Ecto neural progenitor cell (in vitro differentiated cells): ENCODE results near the gene TMCO2.
"Not testable (repeated sequence)": the region's sequence is repeated elsewhere in the genome, so short reads cannot be mapped to it uniquely, and the experiment has no call there.

Experiments
- DNase-seq: peaks from one replicate; pipeline ENCODE4 v3.0.0-alpha.2; 2018; ENCODE audit warnings: low spot score

TMCO2 gene

DNA sequence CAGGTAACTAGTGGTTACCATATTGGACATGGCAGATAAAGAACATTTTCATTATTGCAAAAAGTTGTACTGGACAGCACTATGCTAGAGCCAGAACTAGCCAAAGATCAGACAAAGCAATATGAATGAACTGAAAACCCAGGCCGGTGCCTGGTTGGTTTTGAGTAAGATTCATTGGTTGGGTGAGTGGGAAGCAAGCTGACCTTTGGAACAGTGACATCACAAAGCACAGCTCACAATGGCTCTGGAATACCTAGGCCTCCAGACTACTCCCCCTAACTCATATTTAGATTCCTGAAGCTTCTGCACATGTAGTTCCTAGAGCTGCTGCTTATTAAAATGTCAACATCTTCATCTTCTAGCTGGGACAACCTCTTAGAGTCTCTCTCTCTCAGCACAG is at the start of gene TMCO2:
Gene TMCO2, plus strand, starts transcription at position 283 of the 400 bp plus-strand sequence. Its CDS starts 57 bp downstream, at position 340.
- no peak for DNase-seq

DNA sequence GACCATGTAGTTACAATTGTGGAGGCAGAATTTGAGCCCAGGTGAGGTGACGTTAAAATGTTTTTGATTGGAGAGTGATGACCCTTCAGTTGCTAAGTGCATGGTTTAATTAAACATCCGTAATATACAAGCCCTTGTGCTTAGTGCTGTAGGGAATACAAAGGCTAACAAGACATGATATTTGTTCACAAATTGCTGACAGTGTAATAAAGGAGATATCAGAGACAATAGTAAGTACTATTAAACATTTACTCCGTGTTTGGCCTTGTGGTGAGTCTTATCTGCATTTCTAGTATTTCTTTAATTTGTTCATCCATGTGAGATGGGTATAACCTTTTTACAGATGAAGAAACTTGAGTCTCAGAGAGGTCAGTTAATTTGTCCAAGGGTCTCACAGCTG is 48.6 kb upstream of the TMCO2 start:
- no peak for DNase-seq

DNA sequence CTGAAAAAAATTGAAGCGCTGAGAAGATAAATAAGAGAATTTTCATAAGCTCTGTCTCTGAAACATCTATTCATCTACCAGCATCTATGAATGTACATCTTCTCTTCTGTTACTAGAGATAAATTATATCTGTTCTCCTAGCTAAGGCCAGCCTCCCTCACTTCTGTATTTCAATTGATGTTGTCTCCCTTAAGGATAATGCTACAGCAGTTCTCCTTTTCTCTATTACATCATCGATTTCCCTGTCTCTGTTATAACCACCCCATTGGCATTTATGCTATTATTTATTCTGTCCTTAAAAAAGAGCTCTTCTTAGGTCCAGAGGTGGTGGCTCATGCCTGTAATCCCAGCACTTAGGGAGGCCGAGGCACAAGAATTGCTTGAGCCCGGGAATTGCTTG is 42.9 kb upstream of the TMCO2 start:
- DNase-seq = no peak

DNA sequence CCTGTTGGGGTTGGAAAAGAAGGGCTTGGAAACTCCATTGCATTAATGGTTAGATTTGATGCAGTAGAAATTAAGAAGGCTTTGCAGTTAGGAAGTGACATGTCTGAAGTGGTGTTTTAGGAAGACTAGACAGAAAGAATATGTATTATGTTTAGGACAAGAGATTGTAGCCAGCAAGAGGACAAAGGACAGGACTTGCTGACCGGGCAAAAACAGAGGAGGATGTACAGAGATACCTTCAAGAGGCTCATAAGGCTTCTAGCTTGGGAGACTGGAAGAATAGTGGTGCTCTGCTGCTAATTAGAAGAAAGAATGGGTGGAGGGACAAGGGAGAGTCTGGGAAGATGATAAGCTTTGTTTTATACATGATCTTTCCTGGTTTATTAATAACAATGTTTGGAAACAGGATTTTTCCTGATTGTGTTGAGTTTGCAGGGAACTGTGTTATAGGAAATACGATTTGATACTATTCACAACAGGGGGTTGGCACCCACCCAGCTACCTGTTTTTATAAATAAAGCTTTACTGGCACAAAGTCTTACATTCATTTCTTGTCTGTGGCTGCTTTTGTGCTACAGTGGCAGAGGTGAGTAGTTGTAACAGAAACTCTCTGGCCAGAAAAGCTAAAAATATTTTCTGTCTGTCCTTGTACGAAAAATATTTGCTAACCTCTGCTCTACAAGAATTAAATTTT is 37.1 kb upstream of the TMCO2 start:
- DNase-seq = no peak

DNA sequence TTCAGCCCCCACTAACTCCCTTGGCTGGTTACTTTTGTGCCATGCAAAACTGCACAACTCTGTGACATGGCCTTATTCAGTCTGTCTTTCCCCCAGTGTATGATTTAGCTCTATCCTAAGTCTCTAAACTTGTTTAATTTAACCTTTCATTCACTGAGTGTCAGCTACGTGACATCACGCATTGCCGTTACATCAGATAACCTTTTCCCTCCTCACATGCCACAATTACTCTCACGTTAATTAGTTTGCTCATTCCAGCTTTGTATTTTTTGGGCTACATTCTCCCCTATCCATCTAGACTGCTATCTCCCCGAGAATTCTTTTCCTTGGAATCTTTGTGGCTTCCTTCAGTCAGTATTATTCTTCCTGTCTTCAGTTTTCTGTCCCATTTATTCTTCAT is 29.4 kb upstream of the TMCO2 start:
- DNase-seq = no peak

DNA sequence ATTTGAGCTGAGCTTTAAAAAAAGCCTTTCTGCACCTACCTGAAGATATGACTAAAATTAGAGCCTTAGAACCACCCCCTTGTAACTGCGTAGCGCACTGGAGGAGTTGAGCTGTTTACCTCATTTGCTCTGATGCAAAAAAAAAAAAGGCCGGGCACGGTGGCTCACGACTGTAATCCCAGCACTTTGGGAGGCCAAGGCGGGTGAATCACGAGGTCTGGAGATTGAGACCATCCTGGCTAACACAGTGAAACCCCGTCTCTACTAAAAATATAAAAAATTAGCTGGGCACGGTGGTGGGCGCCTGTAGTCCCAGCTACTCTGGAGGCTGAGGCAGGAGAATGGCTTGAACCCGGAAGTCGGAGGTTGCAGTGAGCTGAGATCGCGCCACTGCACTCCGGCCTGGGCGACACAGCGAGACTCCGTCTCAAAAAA is 26.2 kb upstream of the TMCO2 start:
- not testable (repeated sequence) for DNase-seq

DNA sequence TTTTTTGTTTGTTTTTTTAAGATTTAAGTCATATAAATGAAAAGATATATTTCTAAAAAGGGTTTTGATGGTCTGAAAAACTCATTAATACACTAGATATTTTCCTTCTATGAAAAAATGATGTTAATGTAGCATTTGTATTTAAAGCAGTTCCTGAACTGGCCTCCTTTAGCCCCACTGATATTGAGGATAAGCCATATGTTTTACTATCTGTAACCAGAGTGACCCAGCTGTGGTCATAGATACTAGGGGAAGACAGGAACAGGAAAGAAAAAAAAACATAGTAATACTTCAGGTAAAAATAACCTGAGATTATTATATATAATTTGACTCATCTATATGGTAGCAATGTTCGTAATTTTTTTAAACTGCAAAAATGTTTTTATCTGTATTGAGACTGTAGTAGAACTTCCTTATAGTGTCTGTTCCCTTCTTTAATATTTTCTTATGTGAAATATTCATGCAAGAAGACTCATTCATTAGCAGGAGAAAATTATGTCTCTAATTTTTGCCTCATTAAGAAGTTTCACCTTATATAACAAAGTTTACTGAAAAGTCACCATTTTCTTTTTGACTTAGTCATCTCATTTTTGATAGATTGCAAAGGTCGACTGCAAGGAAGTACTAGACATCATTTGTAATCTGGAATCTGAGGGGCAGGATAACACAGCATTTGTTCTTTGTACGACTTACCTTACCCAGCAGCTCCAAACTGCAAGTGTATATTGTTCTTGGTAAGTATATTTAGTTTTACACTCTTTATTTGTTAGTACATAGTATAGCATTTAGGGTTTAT is 25.6 kb upstream of the TMCO2 start:
- DNase-seq = no peak

DNA sequence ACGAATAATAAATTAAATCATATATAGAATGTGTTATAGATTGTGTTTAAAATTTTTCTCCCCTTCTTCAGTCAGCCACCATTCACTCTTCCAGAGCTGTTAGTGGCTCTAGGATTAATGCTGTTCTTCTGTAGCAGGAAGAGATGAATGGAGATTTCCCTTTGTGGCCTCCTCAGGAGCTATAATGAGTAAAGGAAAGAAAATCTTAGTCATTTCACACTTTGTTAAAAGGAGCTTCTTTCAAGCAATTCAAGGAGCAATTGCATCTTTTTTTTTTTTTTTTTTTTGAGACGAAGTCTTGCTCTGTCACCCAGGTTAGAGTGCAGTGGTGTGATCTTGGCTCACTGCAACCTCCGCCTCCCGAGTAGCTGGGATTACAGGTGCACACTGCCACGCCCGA is 23.7 kb upstream of the TMCO2 start:
- DNase-seq = no peak

DNA sequence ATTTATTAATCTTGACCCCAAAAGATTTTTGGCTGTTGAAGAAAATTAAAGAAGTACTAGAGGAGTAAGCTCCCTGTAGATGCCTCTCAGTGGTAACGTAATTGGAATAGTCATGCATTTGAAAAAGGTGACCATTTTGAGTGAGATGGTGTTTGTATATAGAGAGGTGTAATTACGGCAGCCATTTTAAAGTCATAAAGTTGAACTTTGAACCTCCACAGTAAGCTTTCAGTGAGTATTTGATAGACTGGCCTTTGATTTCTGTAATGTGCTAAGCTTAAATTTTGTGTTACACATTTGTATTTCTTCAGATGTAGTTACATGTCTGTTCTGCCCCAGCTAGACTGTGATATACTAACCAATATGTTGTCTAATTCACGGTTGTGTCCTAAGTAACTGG is 21.5 kb upstream of the TMCO2 start:
- no peak for DNase-seq

DNA sequence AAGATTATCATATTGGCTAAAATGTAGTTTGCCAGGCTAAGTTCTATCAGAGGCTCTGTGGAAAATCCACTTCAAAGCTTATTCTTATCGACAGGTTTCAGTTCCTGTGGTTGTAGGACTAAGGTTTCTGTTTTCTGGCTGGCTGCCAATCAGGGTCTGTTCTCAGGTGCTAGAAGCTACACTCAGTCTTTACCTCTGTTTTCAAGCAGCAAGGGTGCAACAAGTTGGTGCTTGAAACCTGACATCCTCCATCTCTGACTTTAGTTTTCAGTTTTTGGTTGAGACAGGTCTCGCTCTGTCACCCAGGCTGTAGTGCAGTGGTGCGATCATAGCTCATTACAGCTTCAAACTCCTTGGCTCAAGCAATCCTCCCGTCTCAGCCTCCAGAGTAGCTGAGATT is 15.3 kb upstream of the TMCO2 start:
- DNase-seq = no peak

DNA sequence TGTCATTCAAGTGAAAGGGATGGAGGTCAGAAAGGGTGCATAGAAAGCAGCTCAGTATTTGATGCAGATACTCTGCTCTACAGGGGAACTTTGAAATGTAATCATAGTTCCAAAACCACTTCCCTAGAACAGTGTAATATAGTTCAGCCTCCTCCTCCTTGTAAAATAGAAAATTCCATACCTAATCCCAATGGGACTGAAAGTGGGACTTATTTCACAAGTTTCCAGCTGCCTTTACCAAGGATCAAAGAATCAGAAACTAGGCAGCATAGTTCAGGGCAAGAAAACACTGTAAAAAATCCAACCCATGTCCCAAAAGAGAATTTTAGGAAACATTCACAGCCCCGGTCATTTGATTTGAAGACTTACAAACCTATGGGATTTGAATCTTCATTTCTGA is 8.1 kb upstream of the TMCO2 start:
- no peak for DNase-seq

DNA sequence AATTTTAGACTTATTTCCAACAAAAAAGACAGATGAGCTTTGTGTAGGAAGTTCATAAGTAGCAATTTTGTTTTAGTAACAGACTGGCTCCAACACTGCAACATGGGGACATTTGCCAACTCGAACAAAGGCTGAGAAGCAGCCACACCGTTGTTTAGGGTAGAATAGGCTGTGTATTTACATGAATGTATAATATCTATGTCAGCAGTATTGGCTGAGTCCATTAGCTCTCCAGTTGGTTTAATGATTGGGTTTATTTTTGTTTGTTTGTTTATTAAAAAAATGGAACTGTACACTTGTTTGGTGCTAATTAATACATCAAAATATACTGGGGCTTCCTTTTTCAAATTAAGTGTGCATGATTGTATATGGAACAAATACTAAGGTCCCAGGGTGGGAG is 7.3 kb upstream of the TMCO2 start:
- DNase-seq = no peak

DNA sequence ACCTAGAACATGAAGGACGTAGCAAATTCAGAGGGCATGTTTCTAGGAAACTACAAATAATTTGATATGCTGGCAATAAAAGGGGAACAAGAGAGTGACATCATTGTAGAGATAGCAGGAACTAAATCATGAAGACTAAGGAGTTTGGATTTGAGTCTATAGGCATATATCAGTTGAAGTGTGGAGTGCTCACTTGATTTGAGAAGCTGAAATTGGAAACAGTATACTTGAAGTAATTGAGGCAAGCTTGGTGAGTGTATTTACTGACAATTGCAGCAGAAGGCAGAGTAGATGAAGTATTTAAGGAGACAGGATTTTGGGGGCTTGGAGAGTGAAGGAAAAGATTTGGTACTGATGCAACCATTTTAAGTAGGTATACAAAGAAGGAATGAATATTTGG is 6.4 kb upstream of the TMCO2 start:
- DNase-seq = no peak

DNA sequence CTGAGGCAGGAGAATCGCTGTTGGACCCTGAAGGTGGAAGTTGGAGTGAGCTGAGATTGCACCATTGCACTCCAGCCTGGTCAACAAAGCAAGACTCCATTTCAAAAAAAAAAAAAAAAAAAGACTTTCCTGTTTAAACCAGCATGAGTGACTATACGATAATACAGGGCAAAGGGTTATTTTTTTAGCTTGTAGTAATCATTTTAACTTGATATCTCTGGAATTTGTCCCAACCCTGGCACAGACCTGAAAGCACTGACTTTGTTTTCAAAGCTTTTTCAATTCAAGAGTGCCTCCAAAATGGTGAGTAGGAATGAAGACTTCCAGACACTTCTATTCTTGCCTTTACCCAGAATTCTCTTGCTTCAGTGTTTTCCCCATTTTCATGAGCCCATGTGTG is 4.4 kb upstream of the TMCO2 start:
- DNase-seq = no peak

DNA sequence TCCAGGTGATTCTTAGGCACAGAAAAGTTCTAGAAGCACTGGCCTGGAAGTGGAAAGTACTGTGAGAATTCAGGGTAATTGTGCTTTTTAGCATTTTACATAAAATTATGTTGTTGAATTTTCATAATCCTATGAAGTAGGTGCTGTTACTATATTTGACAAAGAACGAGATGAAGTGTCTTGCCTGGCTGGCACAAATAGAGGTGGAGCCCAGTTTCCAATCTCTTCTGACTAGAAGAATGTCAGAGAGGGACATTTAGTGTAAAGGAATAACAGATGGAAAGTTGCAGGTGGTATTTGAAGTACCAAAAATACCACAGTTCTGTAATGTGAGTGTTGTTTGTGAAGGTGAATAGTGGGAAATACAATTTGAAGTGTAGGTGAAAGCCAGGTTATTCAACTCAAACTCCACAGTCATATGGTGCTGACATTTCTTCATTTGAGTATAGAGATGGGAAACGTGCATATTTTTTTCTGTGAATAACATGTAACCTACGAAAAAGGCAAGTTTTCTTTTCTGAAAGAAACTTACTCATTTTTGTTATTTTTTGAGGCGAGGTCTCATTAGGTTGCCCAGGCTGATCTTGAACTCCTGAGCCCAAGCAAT is 3.5 kb upstream of the TMCO2 start:
- DNase-seq = no peak

DNA sequence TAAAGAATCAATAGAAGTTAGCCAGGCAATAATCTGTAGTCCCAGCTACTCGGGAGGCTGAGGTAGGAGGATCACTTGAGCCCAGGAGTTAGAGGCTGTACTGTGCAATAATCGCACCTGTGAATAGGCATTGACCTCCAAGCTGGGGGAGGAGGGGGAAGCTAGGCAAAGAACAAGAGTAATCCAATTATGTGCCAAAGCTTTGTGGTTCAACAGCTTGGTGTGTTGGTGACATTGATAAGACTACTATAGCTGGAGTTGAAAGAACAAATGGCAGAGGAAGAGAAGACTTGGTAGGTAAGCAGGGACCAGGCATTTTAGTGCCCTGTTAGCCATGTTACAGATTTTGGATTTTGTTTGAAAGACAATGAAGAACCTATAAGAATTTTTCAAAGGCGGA is 2.1 kb upstream of the TMCO2 start:
- no peak for DNase-seq

DNA sequence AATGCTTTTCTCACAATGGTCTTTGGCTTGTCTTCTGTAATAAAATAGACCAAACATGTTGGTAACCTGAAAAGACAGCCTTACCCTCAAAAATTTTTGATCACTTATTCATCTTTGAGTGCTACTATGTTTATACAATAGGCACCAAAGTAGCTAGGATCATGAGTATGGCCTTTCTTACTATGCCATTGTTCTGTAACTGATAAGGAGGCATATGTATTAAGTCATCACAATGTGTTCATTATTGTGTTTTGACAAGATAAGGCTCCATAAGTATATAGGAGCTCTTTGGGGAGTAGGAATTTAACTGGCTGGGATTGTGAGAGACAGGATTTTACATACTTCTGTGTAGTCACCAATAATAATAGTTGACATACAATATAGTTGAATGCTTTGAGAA is 675 bp downstream of the TMCO2 start:
- no peak for DNase-seq

DNA sequence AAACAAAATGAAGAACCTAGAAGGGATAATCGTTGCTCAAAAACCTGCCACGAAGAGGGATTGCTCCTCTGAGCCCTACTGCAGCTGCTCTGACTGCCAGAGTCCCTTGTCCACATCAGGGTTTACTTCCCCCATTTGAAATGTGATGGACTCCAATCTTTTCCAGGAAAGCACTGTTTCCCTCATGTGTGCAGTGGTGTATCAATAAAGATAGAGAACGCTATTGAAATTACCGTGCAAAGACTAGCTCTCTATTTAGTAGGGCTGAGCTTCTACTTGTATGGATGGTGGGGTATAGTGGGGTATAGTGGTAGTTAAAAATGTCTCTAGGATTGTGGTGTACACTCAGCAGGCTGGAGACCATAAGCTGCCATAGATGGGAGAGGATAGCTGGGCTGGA is 3.7 kb downstream of the TMCO2 start:
- no peak for DNase-seq

DNA sequence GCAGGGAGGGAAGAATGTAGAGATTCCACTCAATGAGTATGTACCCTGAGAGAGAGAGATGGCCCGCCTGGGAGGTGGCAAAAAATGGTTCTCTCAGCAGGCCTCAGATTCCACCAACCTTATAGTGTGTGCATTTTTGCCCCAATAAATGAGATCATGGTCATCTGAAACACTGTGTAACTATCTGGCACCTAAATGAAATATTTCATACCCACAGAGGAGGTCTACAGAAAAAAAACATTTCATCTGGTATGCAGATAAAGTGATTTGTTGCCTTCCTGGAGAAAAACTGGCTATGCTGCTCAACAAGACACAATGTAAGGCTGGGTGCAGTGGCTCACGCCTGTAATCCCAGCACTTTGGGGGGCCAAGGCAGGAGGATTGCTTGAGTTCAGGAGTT is 4.9 kb downstream of the TMCO2 start:
- DNase-seq = no peak

DNA sequence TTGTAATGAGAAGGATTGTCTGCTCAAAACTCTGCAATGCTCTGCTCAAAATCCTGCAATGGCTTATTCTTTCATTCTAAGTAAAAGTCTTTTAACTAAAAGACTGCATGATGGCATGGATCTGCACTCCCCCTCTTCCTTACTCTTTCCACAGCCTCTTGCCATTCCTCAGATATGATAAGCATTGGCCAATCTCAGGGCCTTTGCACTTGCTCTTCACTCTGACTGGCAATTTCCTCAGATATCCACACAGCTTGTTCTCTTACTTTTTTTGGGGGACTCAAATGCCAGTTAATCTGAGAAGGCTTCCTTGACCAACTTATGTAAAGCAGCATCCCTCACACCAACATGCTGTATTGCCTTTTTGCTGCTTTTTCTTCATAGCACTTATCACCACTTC is 7.5 kb downstream of the TMCO2 start:
- DNase-seq = no peak

DNA sequence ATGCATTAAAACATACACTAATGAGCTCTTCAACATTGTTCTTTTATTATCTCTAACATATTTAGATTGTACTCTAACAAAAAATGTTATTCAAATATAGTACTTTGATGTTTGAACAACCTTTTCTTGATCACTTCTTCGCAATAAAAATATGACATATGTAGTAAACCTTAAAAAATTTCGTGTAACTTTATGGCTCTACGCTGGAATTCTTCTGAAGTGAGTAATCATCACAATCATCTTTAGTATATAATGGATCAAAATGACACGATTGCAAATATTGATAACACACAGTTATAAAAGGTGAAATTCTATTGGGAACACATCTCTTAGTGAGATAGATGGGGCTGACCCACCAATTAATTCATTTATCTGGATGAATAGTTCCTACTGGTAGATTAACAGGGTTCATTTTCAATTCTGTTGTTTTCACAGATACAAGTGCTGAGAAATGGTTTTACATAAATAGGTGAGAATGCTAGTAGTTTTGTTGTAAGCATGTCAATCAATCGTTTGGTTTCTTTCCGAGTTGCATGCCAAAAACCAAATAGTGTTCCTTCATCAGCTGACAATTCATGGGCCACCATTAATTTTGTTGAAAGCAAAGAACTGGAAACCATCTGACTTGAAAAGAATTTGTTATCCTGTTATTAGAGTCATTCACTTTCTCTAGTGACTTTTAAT is 8.8 kb downstream of the TMCO2 start:
- no peak for DNase-seq

DNA sequence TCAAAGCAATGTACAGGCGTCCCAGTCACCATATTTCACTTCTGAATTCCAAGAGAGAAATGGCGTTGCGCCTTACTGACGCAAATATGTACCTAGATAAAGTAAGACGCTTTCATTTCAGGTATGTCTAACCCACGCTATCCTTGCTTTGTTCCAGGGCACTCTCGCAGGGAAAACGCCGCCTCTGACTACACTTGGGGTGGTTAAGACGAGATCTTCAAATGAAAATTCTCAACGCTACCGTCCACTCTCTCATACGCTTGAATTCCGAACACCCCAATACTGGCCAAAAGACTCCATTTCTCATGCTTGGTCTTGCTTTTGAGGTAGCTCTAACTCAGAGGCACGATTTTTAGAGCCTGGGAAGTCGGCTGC is 9.6 kb downstream of the TMCO2 start:
- DNase-seq = no peak
